Chondrocyte (in vitro differentiated cells): ENCODE data around the gene SYNJ2. TPM values are rescaled to one million over a fixed set of nuclear protein-coding genes. Genes with fewer than 3 reads are reported as not detected.
A peak's percentile ranks its signal among the peaks of the same experiment; 100 is the strongest.

Source experiments
- DNase-seq: peaks from one replicate; pipeline ENCODE4 v3.0.0; 2021; ENCODE audit warnings: mixed read lengths, low spot score
- H3K27ac Mint-ChIP-seq: one replicate; pipeline ENCODE4 v1.8.0; 2021; ENCODE audit warnings: mild to moderate bottlenecking, moderate library complexity, mixed read lengths; ENCODE audit not compliant: unreplicated experiment
- H3K27me3 Mint-ChIP-seq: 2 replicates; pipeline ENCODE4 v1.8.0; 2021; ENCODE audit warnings: low read depth, mixed read lengths
- H3K36me3 Mint-ChIP-seq: 2 replicates; pipeline ENCODE4 v1.8.0; 2021; ENCODE audit warnings: low read depth, mixed read lengths
- H3K4me1 Mint-ChIP-seq: 2 replicates; pipeline ENCODE4 v1.8.0; 2021; ENCODE audit warnings: low read depth, mild to moderate bottlenecking, mixed read lengths
- H3K4me3 Mint-ChIP-seq: one replicate; pipeline ENCODE4 v1.8.0; 2021; ENCODE audit warnings: mild to moderate bottlenecking, moderate library complexity, mixed read lengths; ENCODE audit not compliant: unreplicated experiment
- H3K9me3 Mint-ChIP-seq: 2 replicates; pipeline ENCODE4 v1.8.0; 2021; ENCODE audit warnings: low read depth, mixed read lengths
- CTCF ChIP-seq: fragments of 200-600 bp; sonication (generic); IDR thresholded peaks from 2 replicates; pipeline ENCODE4 v1.5.0; 2021; ENCODE audit warnings: antibody characterized with exemption, mild to moderate bottlenecking, moderate library complexity
- total RNA-seq: library from RNA; stranded (reverse); gene quantifications from 3 replicates; pipeline ENCODE4 v1.2.1, GENCODE V29; 2021

Gene SYNJ2
- total RNA-seq, 1 donor from 2014 or later, result 53.1 TPM

DNA sequence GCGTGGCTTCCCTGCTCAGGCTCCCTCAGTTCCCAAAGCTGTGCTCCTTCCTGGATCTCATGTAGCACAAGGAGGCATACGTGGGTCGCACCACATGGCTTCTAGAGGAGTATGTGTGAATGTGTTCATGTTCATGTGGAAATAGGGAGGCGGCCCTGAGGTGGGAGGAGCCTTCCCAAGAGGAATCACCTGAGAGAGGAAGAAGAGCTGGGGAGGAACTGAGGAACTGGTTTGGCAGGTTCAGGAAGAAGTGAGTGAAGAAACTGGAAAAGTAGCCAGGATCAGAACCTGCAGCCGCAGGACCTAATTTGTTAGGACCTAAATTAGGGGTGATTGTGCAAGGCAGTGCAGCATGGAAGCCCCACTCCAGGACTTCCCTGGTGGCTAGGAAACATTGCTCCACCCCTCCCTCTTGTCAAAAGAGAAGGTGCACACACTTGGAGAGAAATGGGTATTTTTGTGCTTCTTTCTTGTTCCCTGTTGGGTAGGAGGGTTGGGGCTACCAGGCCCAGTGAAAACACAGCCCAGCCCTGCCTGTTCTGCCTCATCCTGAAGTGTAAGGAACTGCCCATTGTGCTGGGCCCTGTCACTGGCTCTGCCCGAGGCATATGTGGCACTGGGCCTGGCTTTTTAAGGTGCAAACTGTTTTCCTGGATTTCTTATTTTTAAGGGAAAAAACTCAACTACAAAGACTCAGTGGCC is 20.7 kb downstream of the SYNJ2 start:
- peaks cover 2% of the 10 kb centered on the region for H3K36me3 Mint-ChIP-seq
- H3K27me3 Mint-ChIP-seq, result no peaks in the 10 kb centered on the region
- H3K9me3 Mint-ChIP-seq, result no peaks in the 10 kb centered on the region
- DNase-seq, result peak; percentile 46
- H3K27ac Mint-ChIP-seq, result peak overlapping the region; percentile 100
- H3K4me1 Mint-ChIP-seq, result peaks cover 55% of the 10 kb centered on the region
- TF ChIP-seq CTCF, result no peak
- H3K4me3 Mint-ChIP-seq, result no peak overlapping the region

GRCh38 chr6:158002951-158003853 is 21.5 kb downstream of the SYNJ2 start:
- TF ChIP-seq CTCF, result no peak
- Mint-ChIP-seq H3K4me1 (peaks cover 60% of the 10 kb centered on the region), H3K4me3 (peak overlapping the region; percentile 46), H3K9me3 (no peaks in the 10 kb centered on the region), H3K36me3 (peaks cover 2% of the 10 kb centered on the region), H3K27me3 (no peaks in the 10 kb centered on the region), H3K27ac (peak overlapping the region; percentile 100)
- peak; percentile 56 for DNase-seq

- Mint-ChIP-seq H3K4me3 (peak overlapping the region; percentile 46), H3K9me3 (no peaks in the 10 kb centered on the region), H3K27me3 (no peaks in the 10 kb centered on the region), H3K36me3 (peaks cover 2% of the 10 kb centered on the region), H3K4me1 (peaks cover 69% of the 10 kb centered on the region), H3K27ac (peak overlapping the region; percentile 100)
- no peak for DNase-seq
- TF ChIP-seq CTCF, result no peak
Observed at GRCh38 chr6:158003910-158004700, 22.4 kb downstream of the SYNJ2 start.

GRCh38 chr6:158004701-158005095 is 23.0 kb downstream of the SYNJ2 start:
- H3K9me3 Mint-ChIP-seq, result no peaks in the 10 kb centered on the region
- DNase-seq, result peak; percentile 67
- peaks cover 2% of the 10 kb centered on the region for H3K36me3 Mint-ChIP-seq
- H3K27ac Mint-ChIP-seq, result peak overlapping the region; percentile 100
- no peak overlapping the region for H3K4me3 Mint-ChIP-seq
- TF ChIP-seq CTCF, result no peak
- no peaks in the 10 kb centered on the region for H3K27me3 Mint-ChIP-seq
- peaks cover 75% of the 10 kb centered on the region for H3K4me1 Mint-ChIP-seq
